Esophagus squamous epithelium (tissue), 4 donors: ENCODE results near the gene PAX8.

Experiments
- POLR2A ChIP-seq, 4 donors: fragments of 450-650 bp; IDR thresholded peaks; one replicate each; pipeline ENCODE4 v1.6.1; 2017; ENCODE audit warnings: antibody characterized with exemption in 4 of 4, mild to moderate bottlenecking in 4 of 4, moderate library complexity in 3 of 4
- TF ChIP-seq, protein P1 (sequence below), 6 experiments: fragments of 450-650 bp in 4 of 6; fragments of 200-600 bp in 2 of 6; sonication (generic) in 2 of 6; IDR thresholded peaks; one replicate each; pipeline ENCODE4 v1.5.1; 2016 to 2019; ENCODE audit warnings: antibody characterized with exemption in 6 of 6, mild to moderate bottlenecking in 4 of 6, moderate library complexity in 4 of 6

DNA sequence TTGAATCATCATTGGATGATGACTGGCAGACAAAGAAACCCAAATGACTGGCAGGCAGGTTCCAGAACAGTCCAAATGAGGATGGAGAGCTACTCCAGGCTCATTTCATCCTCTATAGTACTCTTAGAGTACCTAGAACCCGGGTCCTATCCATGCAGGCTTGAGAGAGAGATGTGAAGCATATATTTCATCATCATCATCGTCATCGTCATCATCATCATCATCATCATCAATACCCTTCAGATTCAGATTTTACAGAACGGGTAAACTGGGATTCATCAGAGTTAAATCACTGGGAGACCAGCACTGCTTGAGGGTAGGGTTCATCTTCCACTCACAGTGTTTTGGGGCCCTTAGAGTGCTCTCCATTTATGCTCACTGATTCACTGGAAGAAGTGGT lies 52.3 kb downstream of the PAX8 start:
- no peak for TF ChIP-seq POLR2A (IDR thresholded peaks at IDR 0.05)
- TF ChIP-seq, protein P1, sequence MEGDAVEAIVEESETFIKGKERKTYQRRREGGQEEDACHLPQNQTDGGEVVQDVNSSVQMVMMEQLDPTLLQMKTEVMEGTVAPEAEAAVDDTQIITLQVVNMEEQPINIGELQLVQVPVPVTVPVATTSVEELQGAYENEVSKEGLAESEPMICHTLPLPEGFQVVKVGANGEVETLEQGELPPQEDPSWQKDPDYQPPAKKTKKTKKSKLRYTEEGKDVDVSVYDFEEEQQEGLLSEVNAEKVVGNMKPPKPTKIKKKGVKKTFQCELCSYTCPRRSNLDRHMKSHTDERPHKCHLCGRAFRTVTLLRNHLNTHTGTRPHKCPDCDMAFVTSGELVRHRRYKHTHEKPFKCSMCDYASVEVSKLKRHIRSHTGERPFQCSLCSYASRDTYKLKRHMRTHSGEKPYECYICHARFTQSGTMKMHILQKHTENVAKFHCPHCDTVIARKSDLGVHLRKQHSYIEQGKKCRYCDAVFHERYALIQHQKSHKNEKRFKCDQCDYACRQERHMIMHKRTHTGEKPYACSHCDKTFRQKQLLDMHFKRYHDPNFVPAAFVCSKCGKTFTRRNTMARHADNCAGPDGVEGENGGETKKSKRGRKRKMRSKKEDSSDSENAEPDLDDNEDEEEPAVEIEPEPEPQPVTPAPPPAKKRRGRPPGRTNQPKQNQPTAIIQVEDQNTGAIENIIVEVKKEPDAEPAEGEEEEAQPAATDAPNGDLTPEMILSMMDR (IDR thresholded peaks at IDR 0.05) = no peak
